Esophagus squamous epithelium (tissue), 4 donors: ENCODE data around the gene SLC9A1.

Experiments
- CTCF ChIP-seq, 6 experiments: fragments of 450-650 bp in 4 of 6; fragments of 200-600 bp in 2 of 6; sonication (generic) in 2 of 6; IDR thresholded peaks; one replicate each; pipeline ENCODE4 v1.5.1; 2016 to 2019; ENCODE audit warnings: antibody characterized with exemption in 6 of 6, mild to moderate bottlenecking in 4 of 6, moderate library complexity in 4 of 6
- POLR2A ChIP-seq, 4 donors: fragments of 450-650 bp; IDR thresholded peaks; one replicate each; pipeline ENCODE4 v1.6.1; 2017; ENCODE audit warnings: antibody characterized with exemption in 4 of 4, mild to moderate bottlenecking in 4 of 4, moderate library complexity in 3 of 4

DNA sequence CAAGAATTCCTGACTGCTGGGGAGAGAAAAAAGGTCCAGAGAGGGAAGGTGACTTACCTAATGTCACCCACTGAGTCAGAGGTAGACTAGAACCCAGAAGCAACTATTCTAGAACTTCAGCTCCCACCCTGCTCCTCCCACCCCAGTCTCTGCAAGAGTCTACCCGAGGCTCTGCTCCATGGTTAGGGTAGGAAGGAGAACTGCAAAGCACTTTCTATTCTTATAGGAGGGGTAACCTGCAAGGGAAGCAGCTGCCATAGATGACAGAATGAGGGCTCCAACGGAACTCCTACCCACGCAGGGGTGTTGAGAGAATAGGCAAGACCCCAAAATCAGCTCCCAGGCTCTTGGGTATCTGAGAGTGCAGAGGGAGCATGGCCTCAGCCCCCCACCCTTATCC is 4.3 kb downstream of the SLC9A1 start:
- TF ChIP-seq CTCF (IDR thresholded peaks at IDR 0.05) (no peak), POLR2A (IDR thresholded peaks at IDR 0.05) (no peak)
